ENCODE measurements around the gene TBC1D22B.

TBC1D22B gene

DNA sequence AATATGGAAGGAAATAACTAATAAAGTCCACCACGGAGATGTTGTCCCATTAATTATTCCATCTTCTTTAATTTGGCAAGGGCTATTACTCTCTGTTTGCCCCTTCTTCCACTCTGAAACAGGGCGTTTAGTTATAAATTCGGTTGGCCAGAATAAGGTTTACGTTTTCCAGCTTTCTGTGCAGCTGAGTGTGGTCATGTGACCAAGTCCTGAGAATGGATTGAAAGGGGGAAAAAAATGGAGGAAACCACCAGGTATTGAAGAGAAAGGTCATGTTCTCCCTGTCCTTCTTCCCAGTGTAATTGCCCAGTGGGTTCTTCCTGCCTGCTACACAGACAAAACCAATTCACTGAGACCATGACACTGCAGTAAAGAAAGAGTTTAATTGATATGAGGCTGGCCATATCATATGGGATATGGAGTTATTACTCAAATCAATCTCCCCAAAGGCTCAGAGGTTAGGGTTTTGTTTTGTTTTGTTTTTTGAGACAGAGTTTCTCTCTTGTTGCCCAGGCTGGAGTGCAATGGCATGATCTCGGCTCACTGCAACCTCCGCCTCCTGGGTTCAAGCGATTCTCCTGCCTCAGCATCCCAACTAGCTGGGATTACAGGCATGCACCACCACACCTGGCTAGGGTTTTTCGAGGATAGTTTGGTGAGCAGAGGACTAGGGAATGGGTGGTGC, 14.3 kb upstream of the TBC1D22B start:
- H3K4me3 Mint-ChIP-seq, result no peak overlapping the region
- peaks cover 6 to 23% of the 10 kb centered on the region in 2 donors for H3K27me3 Mint-ChIP-seq
- peaks cover 7 to 10% of the 10 kb centered on the region in 2 donors for H3K4me1 Mint-ChIP-seq (ENCODE audit: low read depth in 2 of 2)
- no peak overlapping the region for H3K27ac Mint-ChIP-seq
- H3K36me3 Mint-ChIP-seq (ENCODE audit: insufficient read depth), result no peaks in the 10 kb centered on the region
- ATAC-seq (replicated peaks) (no peak), DNase-seq (no peak)
- no peaks in the 10 kb centered on the region for H3K9me3 Mint-ChIP-seq

DNA sequence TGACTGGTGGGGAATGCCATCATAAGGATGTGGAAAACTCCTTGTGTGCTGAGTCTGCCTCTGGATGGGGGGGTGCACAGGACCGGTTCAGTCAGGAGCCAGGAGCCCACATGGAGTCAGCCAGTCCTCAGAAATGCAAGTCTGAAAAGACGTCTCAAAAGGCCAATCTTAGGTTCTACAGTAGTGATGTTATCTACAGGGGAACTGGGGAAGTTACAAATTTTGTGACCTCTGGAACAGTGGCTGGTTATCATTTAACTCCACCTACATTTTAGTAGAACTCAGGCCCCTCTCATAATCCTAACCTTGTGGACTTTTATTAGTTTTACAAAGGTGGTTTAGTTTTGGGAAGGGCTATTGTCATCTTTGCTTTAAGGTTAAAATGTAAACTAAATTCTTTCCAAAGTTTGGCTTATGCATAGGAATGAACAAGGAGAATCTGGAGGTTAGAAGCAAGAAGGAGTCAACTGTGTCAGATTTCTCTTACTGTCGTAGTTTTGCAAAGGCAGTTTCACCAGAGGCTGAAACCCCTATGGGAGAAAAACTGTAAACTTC, 13.7 kb upstream of the TBC1D22B start:
- ATAC-seq (replicated peaks) (no peak), DNase-seq (no peak)
- Mint-ChIP-seq H3K4me1 (ENCODE audit: low read depth in 2 of 2) (peaks cover 7 to 10% of the 10 kb centered on the region in 2 donors), H3K27me3 (peaks cover 10 to 23% of the 10 kb centered on the region in 2 donors), H3K9me3 (no peaks in the 10 kb centered on the region), H3K36me3 (ENCODE audit: insufficient read depth) (no peaks in the 10 kb centered on the region), H3K27ac (no peak overlapping the region), H3K4me3 (no peak overlapping the region)

DNA sequence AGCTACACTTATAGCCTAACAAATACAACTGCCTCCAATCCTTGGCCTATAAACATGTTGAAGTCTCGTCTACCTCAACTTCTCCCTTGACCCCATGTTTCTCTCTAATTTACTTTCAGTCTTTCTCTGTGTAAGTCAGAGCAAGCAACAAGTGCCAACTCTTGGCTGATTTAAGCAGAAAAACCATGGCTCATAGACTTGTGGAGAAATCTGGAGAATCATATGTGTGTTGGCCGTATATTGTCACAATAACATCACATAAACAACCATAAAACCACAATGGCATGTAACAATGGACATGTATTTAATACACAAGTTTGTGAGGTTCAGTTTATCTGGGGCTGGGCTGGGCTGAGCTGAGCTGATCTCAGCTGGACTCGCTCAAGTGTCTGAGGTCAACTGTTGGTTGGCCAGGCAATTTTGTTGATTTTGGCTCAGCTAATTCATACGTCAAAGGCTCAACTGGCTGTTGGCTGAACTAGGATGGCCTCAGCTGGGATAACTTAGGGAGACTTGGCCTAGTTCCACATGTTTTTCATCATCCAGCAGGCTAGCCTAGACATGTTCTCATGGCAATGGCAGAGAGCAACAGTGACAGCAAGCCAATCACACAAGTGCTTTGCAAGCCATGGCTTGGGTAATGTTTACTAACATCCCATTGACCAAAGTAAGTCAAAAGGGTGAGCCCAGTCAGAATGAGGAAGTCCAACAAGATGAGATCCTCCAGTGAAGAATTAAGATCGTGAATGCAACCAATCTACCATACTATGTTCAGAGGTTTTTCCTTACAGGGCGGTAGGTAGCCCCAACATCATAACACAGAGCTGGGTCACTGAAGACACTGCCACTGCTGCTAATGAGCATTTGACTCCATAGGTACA, 12.9 kb upstream of the TBC1D22B start:
- no peaks in the 10 kb centered on the region for H3K36me3 Mint-ChIP-seq (ENCODE audit: insufficient read depth)
- peaks cover 10 to 23% of the 10 kb centered on the region in 2 donors for H3K27me3 Mint-ChIP-seq
- ATAC-seq (replicated peaks) (no peak), DNase-seq (no peak)
- no peaks in the 10 kb centered on the region for H3K9me3 Mint-ChIP-seq
- peaks cover 7 to 8% of the 10 kb centered on the region in 2 donors for H3K4me1 Mint-ChIP-seq (ENCODE audit: low read depth in 2 of 2)
- no peak overlapping the region for H3K27ac Mint-ChIP-seq
- no peak overlapping the region for H3K4me3 Mint-ChIP-seq

DNA sequence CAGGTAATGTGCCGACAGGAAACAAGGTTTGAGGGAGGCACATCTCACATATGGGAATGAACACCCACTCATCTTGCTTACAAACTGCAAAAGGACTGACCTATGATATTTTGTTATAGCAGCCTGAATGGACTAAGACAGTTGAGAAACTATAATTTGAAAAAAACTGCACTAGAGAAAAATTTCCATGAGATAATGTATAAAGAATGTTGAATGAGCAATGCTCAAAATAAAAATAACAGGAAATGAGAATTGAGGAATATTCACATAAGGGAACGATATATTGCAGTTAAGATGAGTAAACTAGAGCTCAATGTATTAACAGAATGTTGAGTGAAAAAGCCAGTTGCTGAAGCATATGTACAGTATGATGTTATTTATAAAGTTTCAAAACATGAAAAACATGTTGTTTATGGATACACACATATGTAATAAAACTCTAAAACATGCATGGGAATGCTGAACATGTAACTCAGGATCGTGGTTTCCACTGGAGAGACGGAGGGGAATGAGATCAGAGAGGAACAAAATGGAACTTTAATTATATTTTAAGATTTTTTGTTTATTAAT, 6.3 kb upstream of the TBC1D22B start:
- Mint-ChIP-seq H3K4me3 (no peak overlapping the region), H3K9me3 (no peaks in the 10 kb centered on the region), H3K36me3 (ENCODE audit: insufficient read depth) (no peaks in the 10 kb centered on the region), H3K27ac (no peak overlapping the region), H3K27me3 (peaks cover 9 to 16% of the 10 kb centered on the region in 2 donors), H3K4me1 (ENCODE audit: low read depth in 2 of 2) (no peaks in the 10 kb centered on the region)
- ATAC-seq (replicated peaks), result no peak
- DNase-seq, result no peak

DNA sequence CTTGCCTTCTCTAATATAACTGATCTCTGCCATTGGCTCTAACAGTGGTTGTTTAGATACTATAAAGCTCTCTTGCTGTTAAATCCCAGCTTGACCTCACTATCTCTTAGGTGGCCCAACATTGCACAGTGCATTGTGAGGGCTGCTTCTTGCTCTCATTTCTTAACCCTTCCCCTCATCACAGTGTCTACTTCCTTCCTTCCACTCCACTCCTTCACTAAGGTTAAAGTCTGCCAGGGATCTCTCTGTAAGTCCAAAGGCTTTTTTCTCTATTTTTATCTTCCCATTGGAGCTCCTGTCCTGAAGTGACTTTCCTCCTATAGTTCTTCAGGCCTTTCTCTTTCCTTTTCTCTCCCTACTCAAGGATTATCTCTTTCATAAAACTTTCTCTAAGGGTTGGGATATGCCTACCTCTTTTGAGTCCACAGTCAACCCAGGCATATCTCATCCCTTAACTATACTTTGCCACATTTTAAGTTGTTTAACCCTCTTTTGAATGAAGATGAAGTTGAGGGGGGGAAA, 4.0 kb upstream of the TBC1D22B start:
- Mint-ChIP-seq H3K4me3 (no peak overlapping the region), H3K36me3 (ENCODE audit: insufficient read depth) (peaks cover 7% of the 10 kb centered on the region), H3K9me3 (no peaks in the 10 kb centered on the region), H3K4me1 (ENCODE audit: low read depth in 2 of 2) (peaks cover 10 to 17% of the 10 kb centered on the region in 2 donors), H3K27me3 (peaks cover 0 to 11% of the 10 kb centered on the region in 2 donors), H3K27ac (no peak overlapping the region)
- no peak for DNase-seq
- no peak for ATAC-seq (replicated peaks)

DNA sequence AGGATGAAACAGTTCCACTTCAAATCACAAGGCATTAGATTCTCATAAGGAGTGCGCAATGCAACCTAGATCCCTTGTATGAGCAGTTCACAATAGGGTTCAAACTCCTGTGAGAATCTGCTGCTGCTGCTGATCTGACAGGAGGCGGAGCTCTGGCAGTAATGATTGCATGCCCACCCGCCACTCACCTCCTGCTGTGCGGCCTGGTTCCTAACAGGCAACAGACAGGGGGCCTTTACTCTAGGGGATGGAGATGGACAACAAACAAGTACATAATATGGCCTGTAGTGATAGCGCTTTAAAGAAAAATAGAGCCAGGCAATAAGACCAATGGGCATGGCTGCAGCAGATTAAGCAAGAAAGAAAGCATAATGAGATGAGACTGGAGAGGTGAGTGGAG, 2.7 kb upstream of the TBC1D22B start:
- Mint-ChIP-seq H3K4me3 (no peak overlapping the region), H3K27me3 (peaks cover 0 to 10% of the 10 kb centered on the region in 2 donors), H3K36me3 (ENCODE audit: insufficient read depth) (peaks cover 7% of the 10 kb centered on the region), H3K4me1 (ENCODE audit: low read depth in 2 of 2) (peaks cover 19 to 31% of the 10 kb centered on the region in 2 donors), H3K9me3 (no peaks in the 10 kb centered on the region), H3K27ac (no peak overlapping the region)
- no peak for ATAC-seq (replicated peaks)
- no peak for DNase-seq

DNA sequence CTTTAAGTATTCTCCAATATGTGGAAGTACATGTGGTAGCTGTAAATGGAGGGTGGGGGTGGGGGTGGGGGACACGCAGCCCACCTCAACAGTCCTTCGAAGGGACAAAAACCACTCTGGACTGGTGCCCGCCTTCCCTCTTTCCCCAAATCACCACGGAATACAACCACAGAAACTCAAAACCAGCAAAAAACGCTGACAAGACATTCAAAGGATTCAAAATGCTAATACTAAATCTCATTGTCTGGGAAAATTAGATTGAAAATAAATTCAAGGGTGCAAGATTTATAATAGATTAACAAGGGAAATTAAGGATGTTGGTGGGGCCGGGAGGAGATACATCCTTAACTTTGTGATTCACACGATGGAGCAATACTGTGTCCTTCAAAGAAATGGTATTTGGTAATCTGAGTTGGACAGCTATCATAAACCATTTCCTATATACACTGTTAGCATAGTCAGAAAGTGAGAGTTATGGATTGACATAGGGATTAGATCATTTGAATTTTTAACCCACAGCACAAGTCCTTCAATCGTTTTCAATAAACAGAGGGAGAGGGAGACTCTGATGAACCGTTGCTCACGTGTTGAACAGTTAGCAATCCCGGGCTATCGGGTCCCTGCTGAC, 766 bp upstream of the TBC1D22B start:
- H3K27me3 Mint-ChIP-seq, result peaks cover 0 to 6% of the 10 kb centered on the region in 2 donors
- peaks cover 7% of the 10 kb centered on the region for H3K36me3 Mint-ChIP-seq (ENCODE audit: insufficient read depth)
- ATAC-seq (replicated peaks) (no peak), DNase-seq (no peak)
- H3K9me3 Mint-ChIP-seq, result no peaks in the 10 kb centered on the region
- H3K4me1 Mint-ChIP-seq (ENCODE audit: low read depth in 2 of 2), result peaks cover 24 to 35% of the 10 kb centered on the region in 2 donors
- peak overlapping the region in 1 of 2 donors; percentile 99 for H3K27ac Mint-ChIP-seq
- peak overlapping the region; percentile 95 to 97 for H3K4me3 Mint-ChIP-seq

DNA sequence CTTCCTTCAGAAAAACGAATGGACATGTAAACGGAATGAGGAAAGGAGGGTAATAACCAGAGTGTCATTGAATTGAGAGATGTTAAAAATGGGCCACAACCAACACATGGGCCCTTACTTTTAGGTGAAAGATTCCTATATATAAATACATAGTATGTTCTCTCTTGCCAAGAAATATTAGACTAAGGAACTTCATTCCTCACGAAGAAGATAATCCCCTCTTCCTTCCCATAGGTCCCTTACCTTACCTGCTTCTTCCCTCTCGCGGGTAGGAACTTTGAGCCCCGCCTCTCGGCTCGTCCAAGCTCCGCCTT, 295 bp upstream of the TBC1D22B start:
- no peak for ATAC-seq (replicated peaks)
- H3K4me1 Mint-ChIP-seq (ENCODE audit: low read depth in 2 of 2), result peaks cover 24 to 37% of the 10 kb centered on the region in 2 donors
- H3K36me3 Mint-ChIP-seq (ENCODE audit: insufficient read depth), result peaks cover 7% of the 10 kb centered on the region
- peak overlapping the region; percentile 95 to 97 for H3K4me3 Mint-ChIP-seq
- no peak for DNase-seq
- H3K27ac Mint-ChIP-seq, result peak overlapping the region; percentile 98 to 99
- H3K27me3 Mint-ChIP-seq, result peaks cover 0 to 6% of the 10 kb centered on the region in 2 donors
- H3K9me3 Mint-ChIP-seq, result no peaks in the 10 kb centered on the region

DNA sequence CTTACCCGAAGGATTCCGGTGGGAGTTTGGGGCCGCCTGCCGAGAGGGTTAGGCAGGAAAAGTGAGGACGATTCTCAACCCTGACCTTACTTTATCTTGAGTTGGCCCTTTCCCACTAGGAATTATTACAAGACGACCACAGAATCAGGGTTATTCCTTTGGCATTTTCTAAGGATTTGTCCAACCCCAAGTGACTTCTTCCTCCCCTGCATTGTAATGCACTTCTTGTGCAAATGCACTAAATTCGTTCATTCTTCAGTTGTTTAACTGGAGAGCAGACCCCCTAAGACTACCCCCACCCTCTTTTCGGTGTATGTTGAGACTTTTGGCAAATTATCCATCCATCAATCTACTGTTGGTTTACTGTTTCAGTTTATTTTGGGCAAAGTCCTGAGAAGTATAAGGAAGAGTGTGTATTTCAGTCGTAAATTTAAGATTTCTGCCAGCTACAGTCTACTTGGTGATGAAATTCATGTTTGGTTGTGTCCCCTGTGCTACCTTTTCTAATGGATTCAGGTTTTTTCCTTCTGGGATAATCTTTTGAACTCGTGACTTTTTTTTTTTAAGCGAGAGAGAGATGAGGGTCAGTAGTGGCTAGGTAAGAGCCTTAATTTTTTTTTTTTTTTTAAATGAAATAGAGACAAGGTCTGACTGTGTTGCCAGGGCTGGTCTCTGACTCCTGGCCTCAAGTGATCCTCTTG, 983 bp downstream of the TBC1D22B start:
- DNase-seq, result no peak
- no peaks in the 10 kb centered on the region for H3K9me3 Mint-ChIP-seq
- peaks cover 0 to 2% of the 10 kb centered on the region in 2 donors for H3K27me3 Mint-ChIP-seq
- ATAC-seq (replicated peaks), result no peak
- peaks cover 10% of the 10 kb centered on the region for H3K36me3 Mint-ChIP-seq (ENCODE audit: insufficient read depth)
- H3K27ac Mint-ChIP-seq, result peak overlapping the region; percentile 98 to 99
- H3K4me3 Mint-ChIP-seq, result peak overlapping the region; percentile 95 to 97
- peaks cover 24 to 48% of the 10 kb centered on the region in 2 donors for H3K4me1 Mint-ChIP-seq (ENCODE audit: low read depth in 2 of 2)

DNA sequence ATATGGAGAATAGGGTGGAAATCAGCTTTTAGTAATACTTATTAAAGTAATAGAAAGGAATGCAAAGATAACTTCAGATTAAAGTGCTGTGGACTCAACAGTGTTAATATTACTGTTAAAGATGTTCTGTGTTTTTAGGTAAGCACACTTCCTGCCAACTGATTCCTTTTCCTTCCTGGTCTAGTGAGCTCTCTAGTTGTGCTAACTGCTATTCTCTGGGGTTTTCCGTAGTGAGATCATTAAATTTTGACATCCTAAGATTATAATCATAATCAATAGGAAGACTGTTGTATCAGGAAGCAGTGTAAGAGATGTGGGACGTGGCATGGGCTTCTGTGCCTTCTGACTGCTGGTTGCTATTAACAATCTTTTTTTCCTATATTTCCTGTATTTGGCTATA, 1.6 kb downstream of the TBC1D22B start:
- DNase-seq (no peak), ATAC-seq (replicated peaks) (peak; percentile 23)
- H3K4me3 Mint-ChIP-seq, result peak overlapping the region; percentile 95 to 97
- H3K27me3 Mint-ChIP-seq, result no peaks in the 10 kb centered on the region
- peaks cover 13% of the 10 kb centered on the region for H3K36me3 Mint-ChIP-seq (ENCODE audit: insufficient read depth)
- H3K9me3 Mint-ChIP-seq, result no peaks in the 10 kb centered on the region
- peaks cover 25 to 49% of the 10 kb centered on the region in 2 donors for H3K4me1 Mint-ChIP-seq (ENCODE audit: low read depth in 2 of 2)
- H3K27ac Mint-ChIP-seq, result peak overlapping the region; percentile 98 to 99

DNA sequence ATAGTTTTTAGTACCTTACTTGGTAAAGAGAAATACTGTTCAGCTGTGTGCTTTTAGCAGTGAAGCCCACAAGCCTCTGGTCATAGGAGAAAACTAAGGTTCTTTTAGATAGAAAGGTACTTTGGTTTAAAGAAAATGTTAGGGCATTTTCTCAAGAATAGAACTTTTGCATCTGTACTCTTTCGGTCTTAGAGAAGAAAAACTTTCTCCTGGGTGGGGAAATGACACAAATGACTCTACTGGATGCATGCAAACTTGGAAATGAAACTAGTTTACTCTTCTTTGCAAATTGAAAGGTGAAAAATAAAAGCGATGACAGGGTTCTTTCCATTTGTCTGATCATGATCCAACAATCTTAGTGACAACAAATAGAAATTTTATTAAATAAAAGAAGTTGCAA, 2.5 kb downstream of the TBC1D22B start:
- Mint-ChIP-seq H3K4me1 (ENCODE audit: low read depth in 2 of 2) (peaks cover 25 to 57% of the 10 kb centered on the region in 2 donors), H3K27me3 (no peaks in the 10 kb centered on the region), H3K27ac (peak overlapping the region in 1 of 2 donors; percentile 99), H3K9me3 (no peaks in the 10 kb centered on the region), H3K36me3 (ENCODE audit: insufficient read depth) (peaks cover 13% of the 10 kb centered on the region), H3K4me3 (peak overlapping the region in 1 of 2 donors; percentile 97)
- DNase-seq (no peak), ATAC-seq (replicated peaks) (no peak)

DNA sequence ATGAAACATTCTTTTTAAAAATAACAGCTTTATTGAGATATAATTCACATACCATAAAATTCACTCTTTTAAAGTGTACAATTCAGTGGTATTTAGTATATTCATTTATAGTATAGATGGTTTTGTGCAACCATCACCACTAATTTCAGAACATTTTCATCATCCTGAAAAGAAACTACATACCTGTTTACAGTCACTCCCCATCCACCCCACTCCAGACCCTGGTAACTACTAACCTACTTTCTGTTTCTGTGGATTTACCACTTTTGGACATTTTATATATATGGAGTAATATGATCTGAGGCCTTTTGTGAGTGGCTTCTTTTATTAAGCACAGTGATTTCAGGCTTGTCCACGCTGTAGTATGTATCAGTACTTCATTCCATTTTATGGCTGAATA, 2.9 kb downstream of the TBC1D22B start:
- Mint-ChIP-seq H3K27ac (peak overlapping the region in 1 of 2 donors; percentile 99), H3K4me1 (ENCODE audit: low read depth in 2 of 2) (peaks cover 28 to 61% of the 10 kb centered on the region in 2 donors), H3K4me3 (no peak overlapping the region), H3K9me3 (no peaks in the 10 kb centered on the region), H3K27me3 (no peaks in the 10 kb centered on the region), H3K36me3 (ENCODE audit: insufficient read depth) (peaks cover 13% of the 10 kb centered on the region)
- ATAC-seq (replicated peaks) (no peak), DNase-seq (no peak)
